ENCODE results near the gene AMH. TPM values are rescaled to one million over a fixed set of nuclear protein-coding genes. Genes with fewer than 3 reads are reported as not detected.

AMH gene
- total and polyA plus RNA-seq, 2 of the 13 experiments (the other 11 are each of a cell fraction or from before 2014, with no cell fraction given): 0.03 to 0.18 TPM

DNA sequence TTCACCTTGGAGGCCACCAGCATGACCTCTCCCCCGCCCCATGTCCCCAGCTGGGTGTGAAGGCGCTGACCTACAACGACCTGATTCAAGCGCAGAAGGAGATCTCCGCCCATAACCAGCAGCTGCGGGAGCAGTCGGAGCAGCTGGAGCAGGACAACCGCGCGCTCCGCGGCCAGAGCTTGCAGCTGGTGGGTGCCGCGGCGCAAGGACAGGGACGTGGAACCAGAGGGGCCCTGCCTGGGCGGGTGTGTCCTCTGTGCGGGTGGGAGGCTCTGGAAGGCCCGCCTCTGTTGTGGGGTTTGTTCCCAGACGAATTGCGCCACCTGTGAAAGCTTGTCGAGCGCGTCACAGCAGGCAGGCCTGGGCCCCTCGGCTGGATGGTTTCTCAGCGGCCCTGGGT, 35.3 kb upstream of the AMH start:
- H3K9ac ChIP-seq (ENCODE audit: insufficient read depth, low read depth, low read length): no peak overlapping the region

GRCh38 chr19:2214251-2214650, 34.9 kb upstream of the AMH start:
- ATAC-seq: no peak
- no peak overlapping the region for H3K27ac ChIP-seq (ENCODE audit: extremely low read length, insufficient read depth, low read length)
- no peak for DNase-seq (ENCODE audit: low spot score)
- TF ChIP-seq YEATS4 (CRISPR knock-in tag; IDR thresholded peaks at IDR 0.05; ENCODE audit: borderline replicate concordance) (no peak), ZNF496 (CRISPR knock-in tag; IDR thresholded peaks at IDR 0.05; ENCODE audit: insufficient replicate concordance) (no peak), ZNF619 (CRISPR knock-in tag; IDR thresholded peaks at IDR 0.05) (no peak), MIXL1 (CRISPR knock-in tag; IDR thresholded peaks at IDR 0.05) (no peak), AGO2 (optimal IDR thresholded peaks at IDR 0.05; ENCODE audit: low read depth, low read length) (peak; percentile 56), CEBPG (CRISPR knock-in tag; IDR thresholded peaks at IDR 0.05) (no peak), EZH2 (conservative IDR thresholded peaks at IDR 0.05; ENCODE audit: low read depth, low read length) (no peak), TBX3 (IDR thresholded peaks at IDR 0.05; ENCODE audit: borderline replicate concordance) (no peak)
- H3K9me3 ChIP-seq (ENCODE audit: low read length): no peaks in the 10 kb centered on the region
- H2AFZ ChIP-seq (ENCODE audit: low read length): no peak overlapping the region
- H3K9ac ChIP-seq (ENCODE audit: insufficient read depth, low read depth, low read length): no peak overlapping the region
- intact Hi-C loops (cut with micrococcal nuclease; ENCODE audit: unreplicated experiment): no loop called here
- in situ Hi-C loops (cut with HindIII; ENCODE audit: extremely low pct_ligation_motif_present, low pct_unique_long_range_greater_than_20kb): loop anchor here (5.0 kb wide), 1 partner anchor 42 kb away; no protein-coding TSS in a partner anchor
- no peak overlapping the region for H3K4me3 ChIP-seq (replicated peaks in 1 of 3; ENCODE audit: insufficient read depth in 1 of 3, low read depth in 2 of 3, low read length in 3 of 3)
- H3K4me2 ChIP-seq (ENCODE audit: low read depth, low read length): no peak overlapping the region
- ChIA-PET POLR2A (interaction anchor here (0.9 kb wide), 1 partner anchor 18 kb away, joined by 3 read pairs; no protein-coding TSS in a partner anchor), CTCF (ENCODE audit: low intra/inter-chr PET ratio, low total read pairs) (no interaction called here)
- no peaks in the 10 kb centered on the region for H3K79me2 ChIP-seq (ENCODE audit: insufficient read depth, low read length)
- BruUV-seq (replicated peaks): no TSS peak
- H3K36me3 ChIP-seq (replicated peaks in 1 of 2; ENCODE audit: control insufficient read depth in 1 of 2, insufficient read depth in 2 of 2, low read length in 2 of 2): peaks cover 36 to 77% of the 10 kb centered on the region in 2 experiments
- FAIRE-seq: no peak
- H4K20me1 ChIP-seq (ENCODE audit: insufficient read depth, low read length): no peaks in the 10 kb centered on the region
- no peaks in the 10 kb centered on the region for H3K27me3 ChIP-seq (ENCODE audit: control insufficient read depth in 1 of 2, insufficient read depth in 2 of 2, low read length in 2 of 2)
- H3K4me1 ChIP-seq (ENCODE audit: insufficient read depth, low read length): peaks cover 27% of the 10 kb centered on the region
- 100% methylated on average over 8 of the region's 17 CpGs for WGBS (ENCODE audit: low lambda C conversion rate)

More for the DNA sequence above, 35.3 kb upstream of the AMH start:
- 95% methylated on average over 15 of the region's 26 CpGs for WGBS (ENCODE audit: low lambda C conversion rate)
- TF ChIP-seq ZNF274 (CRISPR knock-in tag; IDR thresholded peaks at IDR 0.05) (0 out of 2 replicates have a peak, but pooled peaks have one; percentile 32), ISX (CRISPR knock-in tag; conservative IDR thresholded peaks at IDR 0.05) (no peak), AGO2 (optimal IDR thresholded peaks at IDR 0.05; ENCODE audit: low read depth, low read length) (peak; percentile 67)
- Histone ChIP-seq H3K9me3 (ENCODE audit: low read length) (no peaks in the 10 kb centered on the region), H3K36me3 (replicated peaks in 1 of 2; ENCODE audit: control insufficient read depth in 1 of 2, insufficient read depth in 2 of 2, low read length in 2 of 2) (peaks cover 37 to 78% of the 10 kb centered on the region in 2 experiments), H3K79me2 (ENCODE audit: insufficient read depth, low read length) (no peaks in the 10 kb centered on the region), H4K20me1 (ENCODE audit: insufficient read depth, low read length) (no peaks in the 10 kb centered on the region), H3K4me1 (ENCODE audit: insufficient read depth, low read length) (peaks cover 27% of the 10 kb centered on the region), H2AFZ (ENCODE audit: low read length) (no peak overlapping the region), H3K4me2 (ENCODE audit: low read depth, low read length) (no peak overlapping the region), H3K27ac (ENCODE audit: extremely low read length, insufficient read depth, low read length) (peak overlapping the region; percentile 77), H3K27me3 (ENCODE audit: control insufficient read depth in 1 of 2, insufficient read depth in 2 of 2, low read length in 2 of 2) (no peaks in the 10 kb centered on the region), H3K4me3 (replicated peaks in 1 of 3; ENCODE audit: insufficient read depth in 1 of 3, low read depth in 2 of 3, low read length in 3 of 3) (no peak overlapping the region)
- in situ Hi-C loops (cut with HindIII; ENCODE audit: extremely low pct_ligation_motif_present, low pct_unique_long_range_greater_than_20kb) (loop anchor here (5.0 kb wide), 1 partner anchor 41 kb away; no protein-coding TSS in a partner anchor), intact Hi-C loops (cut with micrococcal nuclease; ENCODE audit: unreplicated experiment) (no loop called here)
- ATAC-seq (no peak), FAIRE-seq (no peak), DNase-seq (ENCODE audit: low spot score) (no peak)
- CTCF ChIA-PET (ENCODE audit: low intra/inter-chr PET ratio, low total read pairs): no interaction called here
- BruUV-seq (replicated peaks): no TSS peak
- POLR2A ChIA-PET: interaction anchor here (0.9 to 2.0 kb wide), 5 partner anchors 17 to 68 kb away, joined by 3 to 13 read pairs (median 5); no protein-coding TSS in a partner anchor

All from HepG2 (cell line).